GM19397 (cell line): ENCODE measurements around the gene OTC.

ENCODE experiments used
- ATAC-seq: cut with Tn5 transposase; IDR thresholded peaks from one replicate; pipeline ENCODE4 v1.9.1; 2021; ENCODE audit warnings: mild to moderate bottlenecking, moderate library complexity; ENCODE audit not compliant: unreplicated experiment

The OTC gene

DNA sequence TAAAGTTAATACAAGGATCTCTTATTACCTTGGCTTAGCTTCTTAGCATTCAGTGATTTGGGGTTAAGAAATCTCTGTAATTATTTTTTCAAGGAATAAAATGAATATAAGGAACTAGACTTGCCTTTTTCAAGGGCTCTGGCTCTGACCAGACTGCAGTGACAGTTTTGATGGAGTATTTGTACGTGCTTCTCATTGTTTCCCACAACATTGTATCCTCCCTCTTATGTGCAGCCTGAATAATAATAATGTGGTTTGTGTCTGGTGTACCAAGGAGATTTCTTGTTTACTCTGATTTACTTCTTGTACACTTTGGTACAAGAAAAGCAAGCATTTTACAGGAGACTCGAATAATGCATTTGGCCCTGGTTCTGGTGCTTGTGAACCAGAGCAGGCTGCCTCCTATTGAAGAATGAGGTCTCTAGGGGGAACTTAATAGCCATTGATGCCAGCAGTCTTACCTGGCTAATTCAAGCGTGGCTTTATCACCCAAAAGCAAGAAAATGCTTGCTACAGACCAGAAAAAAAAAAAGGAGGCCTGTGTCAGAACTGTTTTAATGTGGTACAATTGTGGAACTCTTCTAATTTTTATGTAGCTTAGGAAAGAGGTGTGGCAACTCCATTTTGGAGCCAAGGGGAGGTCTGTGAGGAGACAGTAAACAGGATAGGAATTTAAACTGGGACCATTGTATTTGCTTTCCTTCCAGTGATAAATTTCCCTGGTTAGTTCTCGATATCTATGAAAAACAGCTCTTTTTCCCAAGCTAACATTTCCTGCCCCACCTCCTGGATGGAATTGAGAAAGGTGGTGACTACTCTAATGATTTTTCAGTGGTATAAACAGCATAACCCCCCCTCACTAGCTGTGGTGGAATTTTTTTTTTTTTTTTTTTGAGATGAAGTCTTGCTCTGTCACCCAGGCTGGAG lies 5.6 kb downstream of the OTC start:
- no peak for ATAC-seq

DNA sequence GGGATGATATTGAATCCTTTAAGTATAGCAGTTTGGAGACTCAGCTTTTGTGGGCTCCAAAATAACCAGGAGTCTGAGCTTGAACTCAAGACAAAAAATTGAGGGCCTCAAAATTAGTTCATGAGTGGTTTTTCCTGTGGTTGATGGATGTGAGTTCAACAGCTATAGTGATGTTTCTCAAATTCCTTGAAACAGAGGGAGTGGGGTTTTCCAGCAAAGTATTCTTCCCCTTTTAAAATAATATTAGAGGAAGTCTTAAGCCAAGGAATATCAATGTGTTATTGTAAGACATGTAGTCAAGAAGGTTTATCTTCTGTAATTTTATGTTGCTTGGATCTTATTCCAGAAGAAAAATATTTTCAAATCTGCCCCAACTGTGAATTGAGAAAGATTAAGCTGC lies 10.6 kb downstream of the OTC start:
- ATAC-seq, result no peak

DNA sequence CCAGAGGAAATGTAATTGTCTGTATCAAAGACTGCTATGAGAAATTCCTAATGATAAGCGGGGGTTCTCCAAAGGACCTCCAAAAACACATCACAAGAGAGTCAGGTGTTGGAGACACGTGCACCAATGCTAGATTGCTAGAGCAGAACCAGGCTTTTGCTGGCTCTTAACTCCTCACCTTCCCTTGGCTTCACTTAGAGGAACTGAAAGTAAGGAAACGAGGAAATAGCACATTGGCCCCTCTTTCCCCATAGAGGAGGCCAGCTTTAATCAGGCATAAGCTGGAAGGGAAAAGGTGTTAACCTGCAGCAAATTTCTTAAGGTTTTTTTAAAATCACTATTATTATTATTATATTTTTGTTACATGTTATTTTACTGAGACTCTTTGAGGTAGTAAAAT lies 13.6 kb downstream of the OTC start:
- ATAC-seq, result no peak

DNA sequence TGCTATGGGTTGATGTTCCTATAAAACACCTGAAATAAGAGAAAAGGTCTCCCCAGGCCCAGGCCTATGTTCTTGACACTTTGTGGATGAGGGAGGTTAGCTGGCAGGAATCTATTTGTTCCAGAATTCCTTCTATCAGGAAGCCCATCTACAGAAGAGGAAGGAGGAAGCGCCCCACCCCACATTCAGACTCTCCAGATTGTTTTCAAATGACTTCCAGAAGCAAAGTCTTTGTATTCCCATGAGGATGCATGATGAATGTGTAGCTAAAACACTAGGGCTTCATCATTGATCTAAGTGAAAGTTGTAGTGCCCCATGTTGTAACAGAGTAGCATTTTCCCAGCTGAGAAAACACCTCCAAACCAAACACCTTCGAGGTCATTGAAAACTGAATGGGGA lies 16.4 kb downstream of the OTC start:
- no peak for ATAC-seq

DNA sequence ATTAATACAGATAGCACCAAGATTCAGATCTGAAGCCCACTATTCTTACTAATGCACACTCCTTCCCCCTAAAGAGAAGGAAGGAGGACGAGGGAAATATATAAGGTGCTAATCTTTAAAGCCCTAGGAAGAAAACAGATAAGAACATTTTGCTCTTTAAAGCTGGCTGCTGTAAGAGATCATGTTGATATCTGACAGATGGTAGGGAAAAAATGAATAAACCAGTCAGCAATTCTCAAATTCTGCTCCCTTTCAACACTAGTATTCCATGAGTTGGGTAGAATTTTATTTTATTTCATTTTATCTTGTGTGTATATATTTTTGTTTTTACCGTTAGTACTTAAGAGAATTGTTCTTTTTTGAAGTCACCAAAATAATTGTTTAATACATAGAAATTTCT lies 19.2 kb downstream of the OTC start:
- ATAC-seq, result no peak

DNA sequence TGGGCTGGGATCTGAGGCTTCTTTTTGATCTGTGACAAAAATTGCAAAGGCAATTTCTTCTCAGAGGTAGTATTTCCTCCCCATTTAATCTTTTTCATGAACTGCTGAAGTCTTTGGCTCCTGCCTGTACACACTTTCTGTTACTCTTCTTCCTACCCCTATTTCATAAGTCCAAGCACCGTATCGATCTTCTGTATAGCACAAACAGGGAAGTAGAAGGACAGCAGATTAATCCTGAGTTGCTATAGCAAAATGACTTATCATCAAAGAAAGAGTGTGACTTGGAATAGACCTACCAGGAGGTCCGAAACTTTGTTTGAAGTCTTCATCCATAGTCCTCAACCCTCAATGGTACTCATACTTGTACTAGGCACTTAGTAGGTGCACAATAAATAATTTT lies 22.0 kb downstream of the OTC start:
- no peak for ATAC-seq

DNA sequence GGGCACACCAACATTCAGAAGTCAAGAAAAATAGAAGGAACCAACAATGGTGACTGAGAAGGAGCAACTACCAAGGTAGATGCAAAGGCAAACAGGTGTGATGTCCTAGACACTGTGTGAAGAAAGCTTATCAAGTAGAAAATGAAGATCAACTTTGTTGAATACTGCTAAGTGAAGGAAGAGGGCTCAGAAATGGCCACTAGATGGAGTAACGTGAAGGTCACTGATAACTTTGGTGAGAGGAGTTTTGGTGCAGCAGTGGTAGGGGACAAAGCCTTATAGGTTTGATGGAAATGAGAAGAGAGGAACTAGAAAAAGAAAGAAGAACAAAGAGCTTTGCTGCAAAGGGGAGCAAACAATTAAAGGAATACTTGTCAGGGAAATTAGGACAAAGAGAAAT lies 23.5 kb downstream of the OTC start:
- no peak for ATAC-seq

DNA sequence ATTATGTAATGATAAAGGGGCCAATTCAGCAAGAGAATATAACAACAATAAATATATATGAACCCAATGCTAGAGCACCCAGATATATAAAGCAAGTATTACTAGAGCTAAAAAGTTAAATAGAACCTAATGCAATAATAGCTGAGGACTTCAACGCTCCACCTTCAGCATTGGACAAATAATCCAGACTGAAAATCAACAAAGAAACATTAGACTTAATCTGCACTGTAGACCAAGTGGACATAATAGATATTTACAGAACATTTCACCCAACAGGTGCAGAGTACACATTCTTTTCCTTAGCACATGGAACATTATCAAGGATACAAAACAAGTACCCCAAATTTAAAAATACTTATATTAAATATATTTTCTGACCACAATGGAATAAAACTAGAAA lies 24.3 kb downstream of the OTC start:
- ATAC-seq, result no peak

DNA sequence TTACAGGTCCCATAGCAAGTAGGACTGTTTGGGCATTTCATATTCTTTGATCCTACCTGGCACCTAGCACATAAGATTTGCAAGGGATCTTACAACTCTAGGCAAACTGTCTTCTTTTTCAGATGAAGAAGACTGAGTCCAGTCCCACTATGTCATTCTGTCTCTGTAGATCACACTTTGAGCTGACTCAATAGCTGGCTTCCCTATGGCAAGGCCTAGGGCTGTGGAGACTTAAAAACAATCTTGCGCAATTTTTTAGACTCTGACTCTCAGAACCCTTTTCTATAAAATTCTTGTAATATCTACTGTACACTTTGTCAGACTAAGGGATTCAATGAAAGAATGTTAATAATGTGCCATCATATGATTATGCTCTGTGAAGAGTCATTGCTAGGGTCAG lies 26.7 kb downstream of the OTC start:
- no peak for ATAC-seq

DNA sequence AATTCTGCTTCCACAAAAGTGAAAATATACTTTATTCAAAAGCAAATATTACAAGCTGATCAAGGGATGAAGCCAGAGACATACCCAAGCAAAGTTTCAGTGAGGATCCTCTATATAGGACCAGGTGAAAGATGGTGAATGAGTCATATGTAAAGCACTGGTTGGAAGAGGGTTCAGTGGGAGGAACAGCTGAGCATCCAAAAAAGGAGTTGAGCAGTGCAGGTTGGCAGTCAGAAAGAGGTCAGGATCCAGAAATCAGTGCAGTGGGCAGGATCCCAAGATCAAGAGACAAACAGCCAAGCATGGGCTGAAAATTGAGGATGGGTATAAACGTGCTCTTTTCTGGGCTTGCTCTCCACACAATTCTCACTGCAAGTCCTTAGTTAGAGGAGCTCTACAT lies 30.3 kb downstream of the OTC start:
- ATAC-seq, result no peak

DNA sequence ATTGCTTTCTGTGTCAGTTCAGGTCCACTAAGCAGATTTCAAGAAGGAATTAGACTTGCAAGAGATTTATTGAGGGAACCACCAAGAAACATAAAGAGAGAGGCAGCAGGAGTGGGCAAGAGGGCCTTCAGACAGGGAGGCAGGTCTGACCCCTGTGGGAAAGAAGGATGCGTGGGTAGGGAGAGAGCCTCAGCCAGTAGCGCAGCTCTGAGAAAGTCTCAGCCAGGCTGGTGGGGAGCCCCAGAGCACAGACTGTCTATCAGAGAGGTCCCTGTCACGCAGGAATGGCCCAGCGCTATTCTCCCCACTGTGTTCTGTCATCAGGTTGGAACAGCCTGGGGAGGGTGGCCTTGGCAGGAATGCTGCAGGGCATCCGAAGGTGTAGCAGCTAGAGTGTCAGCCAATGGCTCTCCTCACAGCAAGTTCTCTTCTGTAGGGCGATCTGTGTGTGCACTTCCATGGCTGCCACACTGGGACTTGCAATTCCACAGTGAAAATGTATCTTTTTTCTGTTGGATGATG lies 48.0 kb downstream of the OTC start:
- ATAC-seq, result no peak

DNA sequence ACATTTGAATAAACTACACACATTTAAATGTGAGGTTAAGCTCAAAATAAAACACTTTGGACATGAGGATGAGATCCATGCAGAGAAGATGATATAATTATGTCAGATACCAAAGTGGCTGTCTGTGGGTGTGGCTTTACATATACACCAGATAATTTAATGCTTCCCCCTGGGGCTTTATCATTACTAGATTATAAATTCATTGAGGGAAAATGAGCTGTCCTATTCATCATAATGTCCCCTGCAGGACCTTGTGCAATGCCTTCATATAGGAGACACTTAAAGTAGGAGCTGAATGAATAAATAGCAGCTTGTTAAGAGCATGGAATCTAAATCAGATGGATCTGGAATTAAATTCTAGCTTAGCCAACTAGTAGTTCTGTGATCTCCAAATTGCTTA lies 49.7 kb downstream of the OTC start:
- ATAC-seq, result no peak

DNA sequence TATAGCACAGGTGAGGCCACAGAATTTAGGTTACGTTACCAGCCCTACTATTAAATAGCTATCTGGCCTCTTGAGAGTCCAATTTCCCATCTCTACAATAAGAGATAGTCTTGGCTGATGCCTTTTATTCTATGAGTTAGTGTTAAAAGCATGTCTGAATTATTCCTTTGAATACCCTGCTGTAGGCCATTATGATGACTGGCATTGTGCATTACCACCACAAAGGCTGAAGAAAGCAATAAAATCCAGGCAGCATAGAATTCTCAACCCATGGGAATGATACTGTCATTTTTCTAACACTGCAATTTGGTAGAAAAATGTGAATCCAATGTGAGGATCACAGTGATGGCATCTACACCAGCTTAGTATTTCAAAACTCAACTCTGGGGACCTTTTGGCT lies 51.4 kb downstream of the OTC start:
- no peak for ATAC-seq

DNA sequence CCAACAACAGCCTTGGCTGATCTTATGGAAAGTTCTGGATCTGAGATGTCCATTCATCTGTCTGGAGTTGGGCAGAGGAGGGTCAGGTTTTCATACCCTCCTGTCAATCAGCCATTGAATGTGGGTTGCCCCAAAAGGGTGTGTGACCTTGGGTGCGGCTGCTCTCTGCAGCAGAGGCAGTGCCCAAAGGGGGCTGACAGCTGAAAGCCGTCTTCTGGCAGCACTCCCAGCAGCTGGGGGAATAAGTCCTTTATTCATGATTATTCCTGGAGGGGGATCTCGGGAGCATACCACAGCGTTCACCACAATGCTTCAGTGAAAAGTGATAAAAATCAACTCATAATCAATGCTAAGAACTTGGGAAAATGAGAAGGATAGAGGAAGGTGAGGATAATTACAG lies 54.7 kb downstream of the OTC start:
- no peak for ATAC-seq

DNA sequence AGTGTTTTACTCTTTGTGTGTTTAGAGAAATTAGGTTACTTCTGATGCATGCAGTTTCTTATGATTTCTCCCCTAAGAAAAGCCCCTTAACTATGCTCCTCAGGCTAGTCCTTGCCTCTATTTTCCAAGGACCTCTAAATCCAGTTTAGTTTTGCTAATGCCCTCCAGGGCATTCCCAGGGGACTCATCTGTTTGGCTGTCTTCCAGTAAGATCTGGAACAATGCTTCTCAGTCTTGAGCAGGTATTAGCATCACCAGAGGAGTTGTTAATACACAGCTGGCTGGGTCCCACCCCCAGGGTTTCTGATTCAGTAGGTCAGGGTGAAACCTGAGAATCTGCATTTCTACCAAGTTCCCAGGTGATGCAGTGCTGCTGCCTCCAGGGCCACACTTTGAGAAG lies 56.9 kb downstream of the OTC start:
- no peak for ATAC-seq

DNA sequence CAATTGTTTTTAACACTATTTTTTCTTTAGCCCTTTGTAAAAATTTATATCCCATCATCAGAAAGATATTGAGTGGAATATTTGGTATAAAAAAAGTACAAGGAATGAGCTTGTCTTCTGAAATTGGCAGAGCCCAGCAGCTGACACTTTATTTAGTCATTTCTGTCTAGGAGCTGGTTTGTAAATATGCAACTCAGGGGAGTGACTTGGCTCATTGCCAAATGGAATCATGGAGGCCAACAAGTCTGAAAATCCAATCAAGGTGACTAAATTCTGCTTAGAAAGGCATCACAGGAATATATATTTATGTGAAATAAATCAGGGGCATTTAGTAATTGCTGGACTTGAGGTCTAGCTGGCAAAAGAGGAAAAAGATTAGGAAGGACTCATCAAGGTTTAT lies 74.4 kb downstream of the OTC start:
- ATAC-seq, result no peak

DNA sequence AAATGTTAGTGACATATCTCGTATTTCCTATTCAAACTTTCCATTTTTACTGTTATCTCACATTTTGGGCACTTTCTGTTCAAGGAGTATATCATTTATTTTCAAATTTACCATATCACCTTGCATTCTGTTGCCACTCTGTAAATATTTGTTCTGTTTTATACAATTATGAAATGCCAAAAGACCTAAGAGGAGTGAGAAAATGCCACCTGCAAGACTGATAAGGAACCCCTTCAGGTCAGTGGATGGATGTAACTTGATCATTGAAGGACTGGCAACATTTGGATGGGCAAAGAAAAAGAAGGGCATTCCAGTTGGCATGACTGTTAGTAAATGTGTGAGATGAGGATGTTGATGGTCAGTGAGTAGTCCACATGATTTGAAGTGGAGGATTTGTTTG lies 79.1 kb downstream of the OTC start:
- no peak for ATAC-seq

DNA sequence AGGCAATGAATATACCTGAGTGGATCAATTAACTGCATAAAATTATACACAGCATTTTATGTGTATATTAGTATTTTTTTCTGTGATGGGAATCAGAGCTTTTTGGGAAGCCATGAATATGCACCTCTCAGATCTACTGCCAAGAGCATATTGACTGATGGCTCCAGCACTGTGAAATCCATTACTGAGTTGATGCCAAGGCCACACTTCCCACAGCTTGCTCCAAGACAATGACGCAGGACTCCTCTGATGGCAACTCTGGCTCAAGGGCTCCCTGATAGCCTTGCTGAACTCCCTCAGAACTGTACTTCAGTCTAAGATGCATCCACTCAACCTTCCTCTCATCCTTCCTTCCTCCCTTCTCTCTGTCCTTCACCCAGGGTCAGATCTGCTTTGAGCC lies 82.7 kb downstream of the OTC start:
- no peak for ATAC-seq

DNA sequence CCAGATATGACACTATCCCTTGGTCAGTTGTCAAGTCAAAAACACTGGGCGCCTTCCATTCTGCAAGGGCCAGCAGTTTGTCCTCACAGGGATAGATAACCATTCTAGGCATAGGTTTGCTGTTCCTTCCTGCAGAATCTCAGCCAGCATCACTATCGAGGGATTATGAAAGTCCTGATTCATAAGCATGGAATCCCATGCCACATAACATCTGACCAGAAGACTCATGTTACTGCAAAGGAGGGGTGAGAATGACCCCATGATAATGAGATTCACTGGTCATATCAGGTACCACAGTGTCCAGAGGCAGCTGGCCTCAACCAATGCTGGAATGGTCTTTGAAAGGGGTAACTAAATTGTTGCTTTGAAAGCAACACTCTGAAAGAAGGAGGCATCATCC lies 84.7 kb downstream of the OTC start:
- no peak for ATAC-seq

DNA sequence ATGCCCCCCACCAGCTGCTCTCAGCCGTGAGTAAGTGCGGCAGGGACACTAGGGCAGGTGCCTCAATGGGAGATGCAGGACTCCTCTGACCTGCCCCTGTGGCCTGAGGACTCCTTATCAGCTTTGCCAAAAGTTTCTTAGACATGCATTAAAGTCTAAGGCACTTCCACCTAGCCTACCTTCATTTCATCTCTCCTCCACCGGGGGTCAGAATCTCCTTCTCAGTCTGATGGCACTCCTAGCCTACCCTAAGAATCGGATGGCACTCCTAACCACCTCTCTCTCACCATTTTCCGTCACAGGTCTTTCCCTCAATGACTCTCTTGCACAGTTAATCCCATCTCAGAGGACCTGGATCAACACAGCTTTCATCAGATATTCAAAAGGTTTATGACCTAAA lies 85.9 kb downstream of the OTC start:
- no peak for ATAC-seq

DNA sequence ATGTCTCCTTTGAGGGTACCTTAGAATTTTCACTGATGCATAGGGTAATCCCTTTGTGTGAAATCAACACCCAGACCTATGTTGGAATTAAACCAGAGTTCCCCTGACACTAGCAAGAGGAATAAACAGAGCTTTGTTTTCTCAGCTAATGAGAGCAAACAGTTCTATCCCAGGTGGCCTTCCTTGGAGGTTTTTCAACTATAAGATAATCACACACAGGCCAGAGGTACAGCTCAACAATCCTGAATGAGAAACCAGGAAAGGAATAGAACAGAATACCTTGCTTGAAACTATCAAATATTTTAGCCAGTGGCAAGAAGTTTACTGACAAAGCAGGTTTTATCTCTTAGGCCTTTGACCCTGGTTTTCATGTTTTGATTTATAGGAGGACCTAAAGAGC lies 100.2 kb downstream of the OTC start:
- ATAC-seq, result no peak

DNA sequence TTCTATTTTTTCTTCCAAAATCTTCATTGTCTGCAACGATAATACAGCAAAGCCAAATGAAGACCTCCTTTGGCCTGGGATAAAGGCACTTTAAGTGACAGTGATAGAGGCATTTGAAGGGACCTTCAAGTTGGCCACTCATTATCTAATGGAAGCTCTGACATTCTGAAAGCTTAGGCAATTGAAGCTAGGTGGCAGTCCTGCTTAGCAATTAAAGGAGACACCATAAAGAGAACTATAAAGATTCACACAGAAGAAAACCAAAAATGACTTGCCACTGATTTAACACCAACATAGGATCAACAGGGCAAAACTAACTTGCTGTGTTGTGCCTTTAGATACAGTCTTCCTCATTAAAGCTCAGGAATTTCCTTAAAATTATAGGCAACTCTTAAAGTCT lies 105.7 kb downstream of the OTC start:
- no peak for ATAC-seq

DNA sequence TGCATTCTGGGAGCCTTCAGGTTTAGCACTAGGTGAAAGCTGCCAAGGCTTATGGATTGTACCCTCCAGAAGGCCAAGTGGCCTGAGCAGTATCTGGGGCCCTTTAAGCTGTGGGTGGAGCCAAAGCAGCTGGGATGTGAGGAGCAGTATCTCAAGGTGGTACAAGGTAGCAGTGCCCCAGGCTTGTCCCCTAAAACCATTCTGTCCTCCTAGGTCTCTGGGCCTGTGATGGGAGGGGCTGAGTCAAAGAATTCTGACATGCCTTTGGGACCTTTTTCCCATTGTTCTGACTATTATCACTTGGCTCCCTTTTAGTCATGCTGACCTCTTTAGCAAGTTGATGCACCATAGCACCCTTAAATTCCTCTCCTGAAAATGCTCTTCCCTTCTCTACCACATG lies 109.9 kb downstream of the OTC start:
- no peak for ATAC-seq
